MG63 (cell line): ENCODE data around the gene ORC3. TPM values are rescaled to one million over a fixed set of nuclear protein-coding genes. Genes with fewer than 3 reads are reported as not detected.
"Not testable (repeated sequence)": the region's sequence is repeated elsewhere in the genome, so short reads cannot be mapped to it uniquely, and the experiment has no call there.

Experiments used
- DNase-seq: peaks from one replicate; pipeline ENCODE4 v3.0.0-alpha.2; 2020
- H3K27me3 ChIP-seq: fragments of 250-450 bp; sonication (Bioruptor Pico); 2 replicates; pipeline ENCODE4 v1.5.1; 2020; ENCODE audit warnings: mild to moderate bottlenecking, moderate library complexity
- H3K36me3 ChIP-seq: fragments of 250-450 bp; sonication (Bioruptor Pico); 2 replicates; pipeline ENCODE4 v1.5.1; 2020; ENCODE audit warnings: mild to moderate bottlenecking, moderate library complexity
- H3K4me3 ChIP-seq: fragments of 250-450 bp; sonication (Bioruptor Pico); 2 replicates; pipeline ENCODE4 v1.5.1; 2020; ENCODE audit warnings: mild to moderate bottlenecking, moderate library complexity
- H3K9me3 ChIP-seq: fragments of 250-450 bp; sonication (Bioruptor Pico); 2 replicates; pipeline ENCODE4 v1.5.1; 2020; ENCODE audit warnings: mild to moderate bottlenecking, moderate library complexity
- total RNA-seq: library from RNA; depleted of rRNA; stranded (reverse); fragments of >200 nt; shearing (Covaris generic); gene quantifications from 2 replicates; pipeline ENCODE4 v1.2.3, GENCODE V29; 2014; ENCODE audit warnings: low replicate concordance

Gene ORC3
- total RNA-seq, 1 experiment from 2014 or later, result 35.4 TPM

GRCh38 chr6:87698547-87699006, 108.6 kb downstream of the ORC3 start:
- peaks cover 13% of the 10 kb centered on the region for H3K36me3 ChIP-seq
- no peak for DNase-seq

GRCh38 chr6:87699576-87699975, 109.6 kb downstream of the ORC3 start:
- no peak for DNase-seq
- Histone ChIP-seq H3K27me3 (no peaks in the 10 kb centered on the region), H3K4me3 (peak overlapping the region; percentile 86), H3K9me3 (no peaks in the 10 kb centered on the region), H3K36me3 (peaks cover 13% of the 10 kb centered on the region)

More at GRCh38 chr6:87698547-87699006, 108.6 kb downstream of the ORC3 start:
- no peaks in the 10 kb centered on the region for H3K9me3 ChIP-seq
- H3K27me3 ChIP-seq, result no peaks in the 10 kb centered on the region
- H3K4me3 ChIP-seq, result peak overlapping the region; percentile 86

GRCh38 chr6:87700397-87701343, 110.7 kb downstream of the ORC3 start:
- peak; percentile 34 for DNase-seq
- Histone ChIP-seq H3K36me3 (peaks cover 7% of the 10 kb centered on the region), H3K4me3 (peak overlapping the region; percentile 86), H3K9me3 (no peaks in the 10 kb centered on the region), H3K27me3 (no peaks in the 10 kb centered on the region)

- H3K36me3 ChIP-seq, result peaks cover 7% of the 10 kb centered on the region
- H3K9me3 ChIP-seq, result no peaks in the 10 kb centered on the region
- H3K4me3 ChIP-seq, result peak overlapping the region; percentile 86
- H3K27me3 ChIP-seq, result no peaks in the 10 kb centered on the region
- peak; percentile 4 for DNase-seq
Observed at GRCh38 chr6:87701344-87701675, 111.4 kb downstream of the ORC3 start.

- H3K4me3 ChIP-seq, result peak within 1 kb of the TSS; percentile 86
- no peaks in the 10 kb centered on the region for H3K9me3 ChIP-seq
- H3K27me3 ChIP-seq, result no peaks in the 10 kb centered on the region
- peak; percentile 94 for DNase-seq
- peaks cover 7% of the 10 kb centered on the region for H3K36me3 ChIP-seq
Observed at GRCh38 chr6:87701676-87702588, 112.0 kb downstream of the ORC3 start, which contains the start of gene AKIRIN2. AKIRIN2 (minus strand) TSS chr6:87702233; CDS start chr6:87701684, 549 bp downstream.

GRCh38 chr6:87702589-87702945, 112.6 kb downstream of the ORC3 start:
- no peak for DNase-seq
- Histone ChIP-seq H3K27me3 (no peaks in the 10 kb centered on the region), H3K9me3 (no peaks in the 10 kb centered on the region)

GRCh38 chr6:87703039-87703438, 113.1 kb downstream of the ORC3 start:
- not testable (repeated sequence) for H3K36me3 ChIP-seq, H3K9me3 ChIP-seq, DNase-seq, H3K27me3 ChIP-seq
- peak overlapping the region; percentile 86 for H3K4me3 ChIP-seq

More at GRCh38 chr6:87702589-87702945, 112.6 kb downstream of the ORC3 start:
- peaks cover 5% of the 10 kb centered on the region for H3K36me3 ChIP-seq
- peak overlapping the region; percentile 86 for H3K4me3 ChIP-seq

GRCh38 chr6:87705070-87705691, 115.2 kb downstream of the ORC3 start:
- no peak for DNase-seq
- Histone ChIP-seq H3K4me3 (no peak overlapping the region), H3K36me3 (peaks cover 2% of the 10 kb centered on the region; the same call in 1 of the 2 replicates), H3K9me3 (no peaks in the 10 kb centered on the region), H3K27me3 (no peaks in the 10 kb centered on the region)

- no peak for DNase-seq
- Histone ChIP-seq H3K9me3 (no peaks in the 10 kb centered on the region), H3K27me3 (no peaks in the 10 kb centered on the region), H3K4me3 (no peak overlapping the region), H3K36me3 (no peaks in the 10 kb centered on the region; the same call in 1 of the 2 replicates)
Observed at GRCh38 chr6:87706187-87706966, 116.4 kb downstream of the ORC3 start.

GRCh38 chr6:87708581-87709427, 118.9 kb downstream of the ORC3 start:
- not testable (repeated sequence) for DNase-seq, H3K36me3 ChIP-seq, H3K4me3 ChIP-seq, H3K27me3 ChIP-seq, H3K9me3 ChIP-seq

GRCh38 chr6:87710090-87710489, 120.2 kb downstream of the ORC3 start:
- H3K36me3 ChIP-seq, result no peaks in the 10 kb centered on the region
- no peaks in the 10 kb centered on the region for H3K27me3 ChIP-seq
- no peak for DNase-seq
- H3K4me3 ChIP-seq, result no peak overlapping the region
- no peaks in the 10 kb centered on the region for H3K9me3 ChIP-seq

GRCh38 chr6:87712713-87713112, 122.8 kb downstream of the ORC3 start:
- DNase-seq, H3K4me3 ChIP-seq, H3K27me3 ChIP-seq, H3K9me3 ChIP-seq, H3K36me3 ChIP-seq: not testable (repeated sequence)

- no peaks in the 10 kb centered on the region for H3K36me3 ChIP-seq
- H3K27me3 ChIP-seq, result no peaks in the 10 kb centered on the region
- no peak overlapping the region for H3K4me3 ChIP-seq
- H3K9me3 ChIP-seq, result no peaks in the 10 kb centered on the region
- DNase-seq, result peak; percentile 46
Observed at GRCh38 chr6:87714093-87714842, 124.3 kb downstream of the ORC3 start.
